ENCODE data around the gene DNAJC16. TPM values are rescaled to one million over a fixed set of nuclear protein-coding genes. Genes with fewer than 3 reads are reported as not detected.
"Not testable (repeated sequence)": the region's sequence is repeated elsewhere in the genome, so short reads cannot be mapped to it uniquely, and the experiment has no call there.

DNAJC16 gene
- total RNA-seq, 1 experiment from 2014 or later = 9.2 TPM

- DNase-seq (no peak), ATAC-seq (no peak)
- H3K4me3 ChIP-seq (ENCODE audit: low read length) = no peak overlapping the region
- no peak overlapping the region for H3K9ac ChIP-seq (ENCODE audit: low read length)
- no peak overlapping the region for H2AFZ ChIP-seq (ENCODE audit: low read length)
- no peak overlapping the region for H3K4me2 ChIP-seq (ENCODE audit: low read length)
- no peak for TF ChIP-seq EZH2phosphoT487 (IDR thresholded peaks at IDR 0.05; ENCODE audit: borderline replicate concordance, low read length)
- ChIA-PET POLR2A (ENCODE audit: unreplicated experiment) (no interaction called here), CTCF (no interaction called here)
- H3K4me1 ChIP-seq (ENCODE audit: insufficient read depth, low read length) = no peaks in the 10 kb centered on the region
- H3K27ac ChIP-seq (ENCODE audit: low read length) = no peak overlapping the region
- no TSS peak for BruUV-seq (replicated peaks)
- H3K27me3 ChIP-seq (ENCODE audit: low read length) = no peaks in the 10 kb centered on the region
- H4K20me1 ChIP-seq (ENCODE audit: low read length) = no peaks in the 10 kb centered on the region
- no peaks in the 10 kb centered on the region for H3K79me2 ChIP-seq (ENCODE audit: low read length)
- H3F3A ChIP-seq (ENCODE audit: low read length, unreplicated experiment) = no peaks in the 10 kb centered on the region
- H3K9me2 ChIP-seq (replicated peaks; ENCODE audit: low read length) = no peaks in the 10 kb centered on the region
- intact Hi-C loops (cut with micrococcal nuclease) = no loop called here
- no peaks in the 10 kb centered on the region for H3K36me3 ChIP-seq (ENCODE audit: low read depth, low read length)
- no peaks in the 10 kb centered on the region for H3K9me3 ChIP-seq (ENCODE audit: low read length)
Observed at GRCh38 chr1:15488371-15488770, 38.3 kb upstream of the DNAJC16 start.

- intact Hi-C loops (cut with micrococcal nuclease) = no loop called here
- no peaks in the 10 kb centered on the region for H4K20me1 ChIP-seq (ENCODE audit: low read length)
- DNase-seq (no peak), ATAC-seq (no peak)
- BruUV-seq (replicated peaks) = no TSS peak
- CTCF ChIA-PET = no interaction called here
- H2AFZ ChIP-seq (ENCODE audit: low read length) = no peak overlapping the region
- no peaks in the 10 kb centered on the region for H3K4me1 ChIP-seq (ENCODE audit: insufficient read depth, low read length)
- H3K36me3 ChIP-seq (ENCODE audit: low read depth, low read length) = no peaks in the 10 kb centered on the region
- H3F3A ChIP-seq (ENCODE audit: low read length, unreplicated experiment) = no peaks in the 10 kb centered on the region
- POLR2A ChIA-PET (ENCODE audit: unreplicated experiment) = no interaction called here
- no peaks in the 10 kb centered on the region for H3K9me3 ChIP-seq (ENCODE audit: low read length)
- H3K4me3 ChIP-seq (ENCODE audit: low read length) = no peak overlapping the region
- no peak overlapping the region for H3K9ac ChIP-seq (ENCODE audit: low read length)
- no peaks in the 10 kb centered on the region for H3K9me2 ChIP-seq (replicated peaks; ENCODE audit: low read length)
- H3K27me3 ChIP-seq (ENCODE audit: low read length) = no peaks in the 10 kb centered on the region
- no peaks in the 10 kb centered on the region for H3K79me2 ChIP-seq (ENCODE audit: low read length)
- H3K27ac ChIP-seq (ENCODE audit: low read length) = no peak overlapping the region
- no peak overlapping the region for H3K4me2 ChIP-seq (ENCODE audit: low read length)
- TF ChIP-seq, protein P1, sequence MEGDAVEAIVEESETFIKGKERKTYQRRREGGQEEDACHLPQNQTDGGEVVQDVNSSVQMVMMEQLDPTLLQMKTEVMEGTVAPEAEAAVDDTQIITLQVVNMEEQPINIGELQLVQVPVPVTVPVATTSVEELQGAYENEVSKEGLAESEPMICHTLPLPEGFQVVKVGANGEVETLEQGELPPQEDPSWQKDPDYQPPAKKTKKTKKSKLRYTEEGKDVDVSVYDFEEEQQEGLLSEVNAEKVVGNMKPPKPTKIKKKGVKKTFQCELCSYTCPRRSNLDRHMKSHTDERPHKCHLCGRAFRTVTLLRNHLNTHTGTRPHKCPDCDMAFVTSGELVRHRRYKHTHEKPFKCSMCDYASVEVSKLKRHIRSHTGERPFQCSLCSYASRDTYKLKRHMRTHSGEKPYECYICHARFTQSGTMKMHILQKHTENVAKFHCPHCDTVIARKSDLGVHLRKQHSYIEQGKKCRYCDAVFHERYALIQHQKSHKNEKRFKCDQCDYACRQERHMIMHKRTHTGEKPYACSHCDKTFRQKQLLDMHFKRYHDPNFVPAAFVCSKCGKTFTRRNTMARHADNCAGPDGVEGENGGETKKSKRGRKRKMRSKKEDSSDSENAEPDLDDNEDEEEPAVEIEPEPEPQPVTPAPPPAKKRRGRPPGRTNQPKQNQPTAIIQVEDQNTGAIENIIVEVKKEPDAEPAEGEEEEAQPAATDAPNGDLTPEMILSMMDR (conservative IDR thresholded peaks at IDR 0.05; ENCODE audit: low read depth, low read length) = no peak
- TF ChIP-seq EZH2 (IDR thresholded peaks at IDR 0.05; ENCODE audit: low read length, unreplicated experiment) = no peak
- no peak for TF ChIP-seq EZH2phosphoT487 (IDR thresholded peaks at IDR 0.05; ENCODE audit: borderline replicate concordance, low read length)
Observed at GRCh38 chr1:15489052-15489736, 37.5 kb upstream of the DNAJC16 start.

DNA sequence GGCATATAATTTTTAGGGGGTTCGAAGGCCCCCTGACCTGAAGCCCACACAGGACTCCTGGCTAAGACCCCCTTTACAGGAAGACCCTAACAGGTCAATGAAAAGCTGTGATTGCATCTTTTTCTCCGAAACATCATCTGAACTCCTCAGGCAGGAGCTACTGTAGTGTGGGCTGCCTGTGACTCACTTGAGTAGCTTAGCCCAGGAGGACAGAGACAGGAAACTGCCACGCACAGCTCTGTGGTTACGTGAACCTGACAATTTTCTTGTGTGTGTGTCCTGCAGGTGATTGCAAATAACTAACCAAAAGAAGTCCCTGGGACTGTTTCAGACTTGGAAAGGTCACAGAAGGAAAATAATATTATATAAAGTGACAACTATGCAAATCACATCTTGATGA lies 35.6 kb upstream of the DNAJC16 start:
- CTCF ChIA-PET = not testable (repeated sequence)

DNA sequence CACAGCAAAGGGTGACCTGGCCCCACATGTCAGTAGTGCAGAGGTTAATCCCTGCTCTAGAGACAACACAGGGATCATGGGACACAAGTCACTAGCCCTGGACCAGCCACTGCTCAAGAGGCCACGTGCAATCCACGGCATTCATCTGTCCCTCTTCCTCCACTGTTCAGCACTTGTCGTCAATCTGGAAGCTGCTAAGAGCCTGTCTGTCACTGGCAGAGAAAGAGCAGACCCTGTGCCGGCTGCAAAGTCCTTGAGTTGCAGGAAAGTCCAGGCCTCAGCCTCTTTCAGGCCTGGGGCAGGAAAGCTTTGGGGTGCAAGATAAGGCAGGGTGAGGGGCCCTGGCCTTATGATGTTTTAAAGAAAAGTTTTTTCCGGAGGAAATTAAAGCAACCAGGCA lies 34.1 kb upstream of the DNAJC16 start:
- H3K4me3 ChIP-seq (ENCODE audit: low read length) = no peak overlapping the region
- no peaks in the 10 kb centered on the region for H3K27me3 ChIP-seq (ENCODE audit: low read length)
- ChIA-PET CTCF (no interaction called here), POLR2A (ENCODE audit: unreplicated experiment) (no interaction called here)
- no peaks in the 10 kb centered on the region for H3K9me2 ChIP-seq (replicated peaks; ENCODE audit: low read length)
- H4K20me1 ChIP-seq (ENCODE audit: low read length) = no peaks in the 10 kb centered on the region
- no peaks in the 10 kb centered on the region for H3K4me1 ChIP-seq (ENCODE audit: insufficient read depth, low read length)
- H3K9me3 ChIP-seq (ENCODE audit: low read length) = no peaks in the 10 kb centered on the region
- H3K27ac ChIP-seq (ENCODE audit: low read length) = no peak overlapping the region
- H3K4me2 ChIP-seq (ENCODE audit: low read length) = no peak overlapping the region
- no peak overlapping the region for H3K9ac ChIP-seq (ENCODE audit: low read length)
- TF ChIP-seq EZH2phosphoT487 (IDR thresholded peaks at IDR 0.05; ENCODE audit: borderline replicate concordance, low read length) (no peak), EZH2 (IDR thresholded peaks at IDR 0.05; ENCODE audit: low read length, unreplicated experiment) (no peak)
- TF ChIP-seq, protein P1 (conservative IDR thresholded peaks at IDR 0.05; ENCODE audit: low read depth, low read length) = no peak
- no peak overlapping the region for H2AFZ ChIP-seq (ENCODE audit: low read length)
- H3F3A ChIP-seq (ENCODE audit: low read length, unreplicated experiment) = no peaks in the 10 kb centered on the region
- BruUV-seq (replicated peaks) = no TSS peak
- DNase-seq (no peak), ATAC-seq (no peak)
- intact Hi-C loops (cut with micrococcal nuclease) = no loop called here
- H3K79me2 ChIP-seq (ENCODE audit: low read length) = no peaks in the 10 kb centered on the region
- H3K36me3 ChIP-seq (ENCODE audit: low read depth, low read length) = no peaks in the 10 kb centered on the region

More for the DNA sequence above, 35.6 kb upstream of the DNAJC16 start:
- BruUV-seq (replicated peaks); H2AFZ ChIP-seq (ENCODE audit: low read length); H3K4me1 ChIP-seq (ENCODE audit: insufficient read depth, low read length); H3K36me3 ChIP-seq (ENCODE audit: low read depth, low read length); H4K20me1 ChIP-seq (ENCODE audit: low read length); H3K4me3 ChIP-seq (ENCODE audit: low read length); H3F3A ChIP-seq (ENCODE audit: low read length, unreplicated experiment); H3K27me3 ChIP-seq (ENCODE audit: low read length); H3K79me2 ChIP-seq (ENCODE audit: low read length); H3K9me3 ChIP-seq (ENCODE audit: low read length); H3K9ac ChIP-seq (ENCODE audit: low read length); intact Hi-C loops (cut with micrococcal nuclease); H3K9me2 ChIP-seq (replicated peaks; ENCODE audit: low read length); H3K4me2 ChIP-seq (ENCODE audit: low read length); H3K27ac ChIP-seq (ENCODE audit: low read length); ATAC-seq; DNase-seq; POLR2A ChIA-PET (ENCODE audit: unreplicated experiment): not testable (repeated sequence)

All from PC-3 (cell line).